OCI-LY3 (cell line): ENCODE data around the gene JAZF1.

ENCODE experiments used
- H2AFZ ChIP-seq: fragments of 200-600, 300-600 bp; shearing (Covaris generic); 2 replicates; pipeline ENCODE4 v1.6.0; 2014; ENCODE audit warnings: antibody characterized with exemption, low read depth, low read length
- H3K27ac ChIP-seq: fragments of 200-600, 300-600 bp; sonication (generic); 2 replicates; pipeline ENCODE4 v1.5.1; 2014; ENCODE audit warnings: mild to moderate bottlenecking, low read length, moderate library complexity, mixed read lengths
- H3K27me3 ChIP-seq: fragments of 200-600, 300-600 bp; sonication (generic); 2 replicates; pipeline ENCODE4 v1.6.1; 2014; ENCODE audit warnings: low read depth, low read length, mixed read lengths
- H3K36me3 ChIP-seq: fragments of 200-600, 300-600 bp; sonication (generic); replicated peaks from 2 replicates; pipeline ENCODE3; 2014; ENCODE audit warnings: low read depth, low read length, mixed read lengths
- H3K4me1 ChIP-seq: fragments of 300-600, 200-600 bp; sonication (generic); 2 replicates; pipeline ENCODE4 v1.6.1; 2014; ENCODE audit warnings: low read length, mixed read lengths
- H3K4me2 ChIP-seq: fragments of 200-600, 300-600 bp; sonication (generic); 2 replicates; pipeline ENCODE4 v1.6.1; 2014; ENCODE audit warnings: low read length, mixed read lengths
- H3K4me3 ChIP-seq: fragments of 300-600, 200-600 bp; sonication (generic); 2 replicates; pipeline ENCODE4 v1.5.1; 2014; ENCODE audit warnings: antibody characterized with exemption, mild to moderate bottlenecking, low read length, moderate library complexity
- H3K79me2 ChIP-seq: fragments of 300-600, 200-600 bp; shearing (Covaris generic); 2 replicates; pipeline ENCODE4 v1.6.1; 2014; ENCODE audit warnings: mild to moderate bottlenecking, low read length, mixed read lengths
- H3K9ac ChIP-seq: fragments of 300-600, 200-600 bp; shearing (Covaris generic); 2 replicates; pipeline ENCODE4 v1.6.0; 2014; ENCODE audit warnings: mild to moderate bottlenecking, low read length, moderate library complexity
- H3K9me3 ChIP-seq: fragments of 200-600, 300-600 bp; shearing (Covaris generic); 2 replicates; pipeline ENCODE4 v1.6.1; 2014; ENCODE audit warnings: low read length, mixed read lengths; ENCODE audit not compliant: insufficient read depth
- H4K20me1 ChIP-seq: fragments of 200-600, 300-600 bp; sonication (generic); 2 replicates; pipeline ENCODE4 v1.6.1; 2016; ENCODE audit warnings: low read length, mixed read lengths; ENCODE audit not compliant: insufficient read depth
- CTCF ChIP-seq: fragments of 200-600, 300-600 bp; sonication (generic); IDR thresholded peaks from 2 replicates; pipeline ENCODE4 v1.5.1; 2014; ENCODE audit warnings: antibody characterized with exemption, low read length, low read depth
- EZH2phosphoT487 ChIP-seq: fragments of 200-600 bp; shearing (Covaris generic); IDR thresholded peaks from 2 replicates; pipeline ENCODE4 v1.6.1; 2018; ENCODE audit warnings: antibody characterized with exemption, mixed run types, low read depth

JAZF1 gene

DNA sequence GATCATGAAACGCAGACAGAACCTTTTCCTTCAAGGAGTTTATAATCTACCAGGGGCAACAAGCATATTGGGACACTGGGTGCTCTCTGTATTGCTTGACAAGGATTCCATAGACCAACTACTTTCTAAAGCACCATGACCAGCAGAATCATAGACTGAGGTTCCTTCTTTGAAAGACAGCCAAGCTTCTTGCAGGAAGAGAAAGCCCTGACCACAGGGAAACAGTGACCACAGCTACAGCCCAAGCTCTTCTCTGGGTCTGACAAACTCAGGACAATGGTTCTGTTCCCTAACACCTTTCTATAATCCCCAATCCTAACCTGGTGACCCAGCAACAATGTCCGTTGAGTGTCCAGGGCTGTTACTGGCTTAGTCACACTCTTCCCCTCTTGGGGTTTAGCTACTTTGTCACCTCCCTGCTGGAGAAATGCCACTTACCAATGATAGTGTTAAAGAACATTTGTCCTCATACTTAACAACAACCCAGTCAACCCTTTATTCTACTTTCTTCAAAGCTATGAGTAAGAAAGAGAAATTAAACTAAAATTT is 155.7 kb downstream of the JAZF1 start:
- no peak overlapping the region for H3K27ac ChIP-seq
- no peak overlapping the region for H3K4me2 ChIP-seq
- H3K27me3 ChIP-seq, result no peaks in the 10 kb centered on the region

GRCh38 chr7:28020302-28020940 is 160.2 kb downstream of the JAZF1 start:
- Histone ChIP-seq H3K4me3 (no peak overlapping the region), H3K9ac (no peak overlapping the region), H2AFZ (no peak overlapping the region), H3K4me1 (peaks cover 3% of the 10 kb centered on the region; the same call in 1 of the 2 replicates), H3K79me2 (no peaks in the 10 kb centered on the region), H3K27me3 (no peaks in the 10 kb centered on the region), H3K27ac (no peak overlapping the region), H3K4me2 (no peak overlapping the region), H3K36me3 (no peaks in the 10 kb centered on the region), H3K9me3 (no peaks in the 10 kb centered on the region), H4K20me1 (peaks cover 15% of the 10 kb centered on the region; the same call in 1 of the 2 replicates)
- TF ChIP-seq EZH2phosphoT487 (no peak), CTCF (peak; percentile 75)

More for the DNA sequence above, 155.7 kb downstream of the JAZF1 start:
- Histone ChIP-seq H3K36me3 (no peaks in the 10 kb centered on the region), H3K9me3 (no peaks in the 10 kb centered on the region), H4K20me1 (peaks cover 12% of the 10 kb centered on the region; the same call in 1 of the 2 replicates), H3K9ac (no peak overlapping the region), H3K79me2 (no peaks in the 10 kb centered on the region), H2AFZ (no peak overlapping the region), H3K4me3 (no peak overlapping the region), H3K4me1 (peaks cover 3% of the 10 kb centered on the region; the same call in 1 of the 2 replicates)
- TF ChIP-seq EZH2phosphoT487 (no peak), CTCF (no peak)

GRCh38 chr7:28018856-28019465 is 161.6 kb downstream of the JAZF1 start:
- TF ChIP-seq EZH2phosphoT487 (no peak), CTCF (no peak)
- H3K27me3 ChIP-seq, result no peaks in the 10 kb centered on the region
- no peak overlapping the region for H3K4me2 ChIP-seq
- H2AFZ ChIP-seq, result no peak overlapping the region
- H3K9me3 ChIP-seq, result no peaks in the 10 kb centered on the region
- peaks cover 12% of the 10 kb centered on the region; the same call in 1 of the 2 replicates for H4K20me1 ChIP-seq
- H3K36me3 ChIP-seq, result no peaks in the 10 kb centered on the region
- peaks cover 3% of the 10 kb centered on the region; the same call in 1 of the 2 replicates for H3K4me1 ChIP-seq
- no peak overlapping the region for H3K27ac ChIP-seq
- H3K9ac ChIP-seq, result no peak overlapping the region
- no peak overlapping the region for H3K4me3 ChIP-seq
- no peaks in the 10 kb centered on the region for H3K79me2 ChIP-seq

- Histone ChIP-seq H4K20me1 (peaks cover 12% of the 10 kb centered on the region; the same call in 1 of the 2 replicates), H3K36me3 (no peaks in the 10 kb centered on the region), H2AFZ (no peak overlapping the region), H3K4me1 (peaks cover 3% of the 10 kb centered on the region; the same call in 1 of the 2 replicates), H3K9me3 (no peaks in the 10 kb centered on the region), H3K27me3 (no peaks in the 10 kb centered on the region), H3K4me3 (no peak overlapping the region), H3K27ac (no peak overlapping the region), H3K9ac (no peak overlapping the region), H3K79me2 (no peaks in the 10 kb centered on the region), H3K4me2 (no peak overlapping the region)
- TF ChIP-seq EZH2phosphoT487 (no peak), CTCF (no peak)
These were observed 162.1 kb downstream of the JAZF1 start for GRCh38 chr7:28018446-28018845.
